NCI-H2081 (cell line): ENCODE data around the gene ETFA.
"Not testable (repeated sequence)": the region's sequence is repeated elsewhere in the genome, so short reads cannot be mapped to it uniquely, and the experiment has no call there.

Experiments
- DNase-seq, 2 experiments: peaks; one replicate each; lab custom pipeline; 2025; lab: John Stamatoyannopoulos, UW

ETFA gene

GRCh38 chr15:76270876-76271275, 40.4 kb downstream of the ETFA start:
- DNase-seq = no peak

DNA sequence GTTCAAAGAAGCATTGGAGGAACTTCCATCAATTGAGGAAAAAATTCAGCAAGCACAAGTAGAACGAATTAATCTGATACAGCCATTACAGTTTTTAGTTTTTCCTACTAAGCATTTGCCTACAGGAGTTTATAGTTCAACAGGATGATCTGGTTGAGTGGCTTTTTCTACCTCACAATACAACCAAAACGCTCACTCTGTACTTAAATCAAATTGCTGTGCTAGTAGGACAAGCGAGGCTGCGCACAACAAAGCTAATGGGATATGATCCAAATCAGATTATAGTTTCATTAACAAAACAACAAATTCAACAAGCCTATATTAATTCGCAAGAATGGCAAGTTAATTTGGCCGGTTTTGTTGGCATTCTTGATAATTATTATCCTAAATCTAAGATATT, 44.2 kb downstream of the ETFA start:
- DNase-seq = no peak

GRCh38 chr15:76265769-76266168, 45.5 kb downstream of the ETFA start:
- not testable (repeated sequence) for DNase-seq

DNA sequence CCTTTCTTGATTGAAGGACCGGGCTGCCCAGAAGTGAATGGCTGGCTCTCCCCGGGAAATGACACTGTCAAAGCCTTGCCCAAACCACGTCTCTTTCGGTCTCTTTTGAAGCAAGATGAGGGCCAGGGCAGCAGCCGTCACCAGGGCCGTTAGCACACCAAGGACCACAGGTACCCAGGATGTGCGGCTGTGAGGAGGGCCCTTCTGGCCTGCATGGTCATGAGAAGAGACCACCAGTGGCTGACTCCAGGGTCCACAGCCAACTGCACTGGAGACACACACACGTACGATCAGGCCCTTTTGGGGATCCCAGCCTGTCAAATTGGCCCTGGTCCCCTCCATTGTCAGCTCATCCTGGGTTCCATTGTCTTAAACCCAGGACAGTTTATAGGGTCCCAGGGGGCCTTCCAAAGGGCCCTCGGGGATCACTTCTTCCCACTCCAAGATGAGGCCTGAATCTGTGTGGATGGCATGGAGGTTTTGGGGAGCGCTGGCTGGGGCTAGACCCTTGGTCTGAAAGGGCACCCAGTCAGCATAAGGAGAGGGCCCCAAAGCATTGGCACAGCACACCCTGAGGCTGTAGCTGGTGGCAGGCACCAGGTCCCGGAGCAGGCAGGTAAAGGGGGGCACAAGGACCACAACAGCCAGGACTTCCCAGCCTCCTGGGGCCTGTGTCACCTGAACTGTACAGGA, 50.9 kb downstream of the ETFA start:
- DNase-seq = no peak

DNA sequence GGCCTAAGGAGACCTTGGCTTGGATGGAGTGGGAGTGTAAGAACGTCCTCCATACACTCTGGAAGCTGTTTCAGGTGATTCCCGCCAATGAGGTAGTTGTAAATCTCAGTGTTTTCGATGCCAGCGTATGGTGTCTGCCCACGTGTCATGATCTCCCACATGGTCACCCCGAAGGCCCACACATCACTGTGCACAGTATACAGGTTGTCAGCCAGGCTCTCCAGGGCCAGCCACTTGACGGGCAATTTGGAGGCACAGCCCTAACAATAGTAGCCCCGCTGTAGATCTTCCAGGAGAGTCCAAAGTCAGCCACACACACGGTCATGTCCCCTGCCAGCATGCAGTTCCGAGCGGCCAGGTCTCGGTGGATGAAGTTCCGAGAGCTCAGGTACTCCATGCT, 51.9 kb downstream of the ETFA start:
- DNase-seq = no peak

GRCh38 chr15:76258460-76258859, 52.8 kb downstream of the ETFA start:
- peak in 1 of 2 experiments; percentile 28 for DNase-seq

DNA sequence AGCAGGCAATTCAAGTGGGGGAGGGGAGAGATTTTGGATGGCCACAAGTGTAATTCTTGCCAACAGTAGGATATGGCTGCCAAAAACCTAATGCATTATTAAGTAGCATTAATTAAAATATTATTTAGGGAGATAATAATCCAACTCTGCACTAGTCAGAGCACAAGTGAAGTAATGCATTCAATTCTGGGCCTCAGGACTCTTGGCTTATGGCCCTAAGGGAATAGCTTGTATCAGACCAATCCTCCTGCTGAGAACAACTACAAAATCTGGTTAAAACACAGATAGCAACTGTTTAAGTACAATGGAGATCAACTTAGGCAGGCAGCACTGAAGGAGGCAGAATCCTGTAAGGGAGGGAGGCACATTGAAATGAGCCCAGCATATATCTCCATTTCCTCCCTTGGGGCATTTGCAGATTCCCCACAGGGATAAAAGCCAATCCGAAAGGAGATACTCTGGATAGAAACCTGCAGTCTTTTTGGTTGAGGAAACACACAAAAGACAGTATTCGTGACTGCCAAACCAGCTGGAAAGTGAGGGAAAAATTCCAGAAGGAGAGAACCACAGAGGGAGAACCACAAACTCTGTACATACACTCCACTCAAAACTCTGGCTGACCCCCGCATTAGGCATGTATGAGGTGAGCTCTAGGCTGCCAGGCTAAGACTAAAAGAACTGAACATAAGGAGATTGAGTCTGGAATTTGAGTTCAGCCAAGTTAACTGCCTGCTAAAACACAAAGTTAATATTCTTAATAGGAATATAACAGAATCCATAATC, 57.4 kb downstream of the ETFA start:
- peak in 1 of 2 experiments; percentile 46 for DNase-seq

DNA sequence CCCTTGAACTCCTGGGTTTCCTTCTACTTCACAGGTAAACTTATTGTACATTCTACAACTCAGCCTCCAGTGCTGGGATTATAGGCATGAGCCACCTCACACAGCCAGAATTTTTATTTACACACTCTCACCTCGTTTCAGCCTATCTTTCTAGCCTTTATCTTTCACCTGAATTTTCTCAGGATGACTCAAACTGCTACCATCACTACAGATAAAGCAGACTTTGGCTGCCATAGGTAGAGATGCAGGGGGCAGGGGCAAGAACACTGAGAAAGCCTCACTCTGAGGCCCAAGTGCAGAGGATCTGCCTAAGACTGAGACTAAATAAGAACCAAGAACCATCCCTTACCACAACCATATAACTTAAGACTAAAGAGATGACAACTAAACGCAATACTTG, 59.0 kb downstream of the ETFA start:
- no peak for DNase-seq

- no peak for DNase-seq
Measured at GRCh38 chr15:76251717-76252116, 59.6 kb downstream of the ETFA start.

DNA sequence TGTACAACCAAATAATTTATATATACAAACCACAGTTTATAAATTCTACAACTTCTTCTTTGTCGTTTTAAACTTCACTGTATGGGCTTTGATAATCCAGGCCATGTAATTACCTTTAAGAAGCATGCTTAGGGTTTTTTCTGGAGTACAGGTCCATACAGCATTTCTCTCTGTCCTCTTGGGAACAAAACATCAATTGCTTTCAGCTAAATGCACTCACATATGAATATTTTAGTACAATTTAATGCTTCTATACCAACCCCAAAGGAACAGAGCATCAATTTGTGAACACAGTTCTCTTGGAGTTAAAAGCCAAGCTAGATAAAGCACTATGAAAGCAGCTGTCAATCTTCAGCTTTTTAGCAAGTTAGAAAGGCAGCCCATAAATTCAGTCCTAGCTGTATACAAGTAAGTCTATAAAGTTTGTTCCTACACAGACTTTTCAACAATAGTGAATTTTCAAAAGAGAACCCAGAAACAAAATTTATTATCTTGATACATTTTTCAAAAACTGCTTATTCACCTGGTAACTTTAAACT, 66.1 kb downstream of the ETFA start:
- DNase-seq = no peak

DNA sequence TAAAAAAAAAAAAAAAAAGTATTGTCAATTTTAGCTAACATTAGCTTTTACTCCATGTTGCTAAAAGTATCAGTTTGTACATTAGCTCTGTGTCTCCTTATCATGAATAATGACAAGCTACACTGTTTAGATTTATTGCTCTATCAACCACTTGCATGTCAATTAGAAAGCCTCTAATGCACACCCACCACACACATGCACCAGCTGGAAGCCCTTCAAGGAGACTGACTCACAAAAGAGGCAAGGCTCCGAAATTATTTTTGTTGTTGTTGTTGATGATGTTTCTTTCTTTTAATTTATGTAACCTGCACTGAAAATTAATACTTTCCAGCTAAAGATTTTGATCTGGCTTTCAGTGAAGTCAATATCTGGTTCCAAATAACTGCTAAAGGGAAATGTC, 71.5 kb downstream of the ETFA start:
- DNase-seq = no peak

GRCh38 chr15:76236350-76236749, 74.9 kb downstream of the ETFA start:
- DNase-seq = no peak

- peak; percentile 32 to 51 for DNase-seq
Measured at GRCh38 chr15:76235186-76235826, 76.0 kb downstream of the ETFA start.

- DNase-seq = peak in 1 of 2 experiments; percentile 10
Measured at GRCh38 chr15:76234337-76234889, 76.9 kb downstream of the ETFA start.

GRCh38 chr15:76233921-76234320, 77.3 kb downstream of the ETFA start:
- no peak for DNase-seq

GRCh38 chr15:76229266-76229665, 82.0 kb downstream of the ETFA start:
- DNase-seq = no peak

DNA sequence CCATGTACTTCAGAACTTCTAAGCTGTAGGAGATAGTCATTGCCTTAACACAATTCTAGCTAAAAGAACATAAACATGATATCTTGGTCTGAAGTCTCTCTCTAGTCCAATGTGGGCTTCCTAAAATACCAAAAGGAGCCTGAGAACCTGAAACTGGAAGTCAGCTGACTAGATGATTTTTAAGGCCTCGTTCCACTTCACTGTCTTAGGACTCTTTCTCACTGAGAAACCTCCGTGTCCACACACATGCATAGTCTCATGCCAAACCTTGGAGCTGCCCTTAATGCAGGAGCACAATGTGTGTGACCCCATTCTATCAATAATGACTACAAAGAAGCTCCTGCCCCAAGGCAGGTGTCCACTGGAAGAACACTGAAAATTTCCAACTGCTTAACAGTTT, 87.7 kb downstream of the ETFA start:
- DNase-seq = no peak

DNA sequence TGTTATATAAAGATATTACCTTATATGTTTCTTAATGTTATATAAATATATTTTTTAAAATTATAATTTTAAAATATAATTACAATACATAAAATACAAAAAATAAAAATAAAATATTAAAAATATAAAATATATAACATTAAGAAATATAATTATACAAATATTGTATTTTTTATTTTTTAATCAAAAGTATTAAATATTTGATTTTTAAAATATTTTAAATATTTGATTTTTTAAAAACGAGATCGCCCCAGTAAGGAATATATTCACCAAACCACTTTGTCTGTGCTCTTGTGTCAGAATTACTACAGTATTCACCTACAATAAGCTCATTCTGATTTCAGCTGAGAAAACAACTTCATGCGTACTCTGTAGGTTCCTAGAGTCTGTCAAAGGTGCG, 89.1 kb downstream of the ETFA start:
- no peak for DNase-seq

DNA sequence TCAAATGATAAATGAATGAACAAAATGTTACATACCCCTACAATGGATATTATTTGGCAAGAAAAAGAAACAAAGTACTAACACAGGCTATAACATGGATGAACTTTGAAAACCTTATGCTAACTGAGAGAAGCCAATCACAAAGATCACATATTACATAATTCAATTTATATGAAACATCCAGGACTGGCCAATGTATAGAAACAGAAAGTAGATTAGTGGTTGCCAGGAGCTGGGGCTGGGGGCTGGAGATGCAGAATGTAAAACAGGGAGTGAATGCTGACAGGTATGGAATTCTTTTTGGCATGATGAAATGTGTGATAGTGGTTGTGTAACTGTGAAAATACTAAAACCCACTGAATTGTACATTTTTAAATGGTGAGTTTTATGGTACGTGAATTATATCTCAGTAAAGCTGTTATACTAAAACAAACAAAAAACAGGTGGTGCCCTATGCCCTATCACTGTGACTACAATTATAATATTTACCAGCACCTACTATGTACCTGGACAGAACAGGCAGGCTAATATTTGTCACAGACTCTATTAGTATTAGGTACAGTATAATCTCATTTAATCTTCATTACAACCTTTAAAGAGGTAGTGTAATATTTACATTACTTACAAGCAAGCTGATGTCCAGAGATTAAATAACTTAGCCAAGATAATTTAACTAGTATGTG, 90.0 kb downstream of the ETFA start:
- DNase-seq = no peak

- DNase-seq = no peak
Measured at GRCh38 chr15:76217882-76218217, 93.4 kb downstream of the ETFA start.

- no peak for DNase-seq
Measured at GRCh38 chr15:76217029-76217881, 94.0 kb downstream of the ETFA start.
